Mammary epithelial cell (primary cell): ENCODE measurements around the gene ALG2.

Source experiments
- CTCF ChIP-seq, 2 donors: IDR thresholded peaks in 1 of 2; conservative IDR thresholded peaks in 1 of 2; 2 replicates each; pipeline ENCODE4 v1.5.1; 2011 to 2012; ENCODE audit warnings: inconsistent platforms in 2 of 2, low read length in 2 of 2, mild to moderate bottlenecking in 2 of 2, control low read depth in 1 of 2, low read depth in 1 of 2; ENCODE audit not compliant: insufficient read depth in 1 of 2; ENCODE audit errors: extremely low read depth in 1 of 2
- EZH2 ChIP-seq: IDR thresholded peaks from 2 replicates; pipeline ENCODE4 v1.6.1; 2012; ENCODE audit warnings: low read length, inconsistent platforms, borderline replicate concordance

- TF ChIP-seq CTCF (conservative IDR thresholded peaks at IDR 0.05 in 1 of 2, IDR thresholded peaks at IDR 0.05 in 1 of 2; ENCODE audit: extremely low read depth in 1 of 2, insufficient read depth in 1 of 2, low read depth in 1 of 2, low read length in 2 of 2) (no peak), EZH2 (no peak)
Measured at GRCh38 chr9:99234618-99235017, 12.9 kb upstream of the ALG2 start.
